Immature natural killer cell (primary cell): ENCODE data around the gene E4F1. TPM values are rescaled to one million over a fixed set of nuclear protein-coding genes. Genes with fewer than 3 reads are reported as not detected.
A peak's percentile ranks its signal among the peaks of the same experiment; 100 is the strongest.
"Not testable (repeated sequence)": the region's sequence is repeated elsewhere in the genome, so short reads cannot be mapped to it uniquely, and the experiment has no call there.

Experiments used
- DNase-seq, 3 donors: peaks; one replicate each; pipeline ENCODE4 v3.0.0; 2022; ENCODE audit warnings: mixed read lengths in 1 of 3
- H3K27ac Mint-ChIP-seq, 6 donors: one replicate each; pipeline ENCODE4 v1.8.0; 2020; ENCODE audit warnings: mixed read lengths in 6 of 6, mild to moderate bottlenecking in 5 of 6, inconsistent platforms in 4 of 6, moderate library complexity in 3 of 6
- H3K27me3 Mint-ChIP-seq, 3 donors: one replicate each; pipeline ENCODE4 v1.8.0; 2020 to 2021; ENCODE audit warnings: low read depth in 3 of 3, mild to moderate bottlenecking in 3 of 3, mixed read lengths in 3 of 3, moderate library complexity in 3 of 3, inconsistent platforms in 1 of 3
- H3K36me3 Mint-ChIP-seq, 3 donors: one replicate each; pipeline ENCODE4 v1.8.0; 2020; ENCODE audit warnings: mixed read lengths in 3 of 3, inconsistent platforms in 2 of 3, mild to moderate bottlenecking in 2 of 3
- H3K4me1 Mint-ChIP-seq, 2 donors: one replicate each; pipeline ENCODE4 v1.8.0; 2020; ENCODE audit warnings: inconsistent platforms in 2 of 2, mild to moderate bottlenecking in 2 of 2, mixed read lengths in 2 of 2, moderate library complexity in 1 of 2
- H3K4me3 Mint-ChIP-seq, 5 donors: one replicate each; pipeline ENCODE4 v1.8.0; 2020; ENCODE audit warnings: mild to moderate bottlenecking in 5 of 5, mixed read lengths in 5 of 5, inconsistent platforms in 3 of 5, moderate library complexity in 3 of 5
- H3K9me3 Mint-ChIP-seq, 6 donors: one replicate each; pipeline ENCODE4 v1.8.0; 2020; ENCODE audit warnings: mild to moderate bottlenecking in 6 of 6, mixed read lengths in 6 of 6, inconsistent platforms in 4 of 6, moderate library complexity in 3 of 6
- polyA plus RNA-seq, 3 donors: library from polyadenylated mRNA; unstranded; fragments of 300-500 nt; fragmentation: Illumina TruSeq; gene quantifications; one replicate each; pipeline ENCODE4 v1.2.3, GENCODE V29; 2021

Gene E4F1
- polyA plus RNA-seq, 3 donors from 2014 or later, result 8.4 to 18.6 (median 10.3) TPM

- DNase-seq, result no peak
- Mint-ChIP-seq H3K27me3 (peaks cover 4 to 18% (median 10%) of the 10 kb centered on the region in 3 donors), H3K4me3 (peak overlapping the region in 3 of 5 donors; percentile 2 to 21 (median 21)), H3K4me1 (peaks cover 0 to 5% of the 10 kb centered on the region in 2 donors), H3K27ac (no peak overlapping the region), H3K9me3 (no peaks in the 10 kb centered on the region), H3K36me3 (peaks cover 0 to 4% (median 0%) of the 10 kb centered on the region in 3 donors)
These were observed 27.8 kb upstream of the E4F1 start for GRCh38 chr16:2195322-2196161.

GRCh38 chr16:2196162-2196980, 27.0 kb upstream of the E4F1 start, which contains the start of gene CASKIN1:
Gene CASKIN1, minus strand, starts transcription at chr16:2196605. Its CDS starts 173 bp downstream, at chr16:2196432.
- Mint-ChIP-seq H3K4me3 (peak within 1 kb of the TSS; percentile 15 to 62 (median 49)), H3K36me3 (peaks cover 0 to 5% (median 0%) of the 10 kb centered on the region in 3 donors), H3K27me3 (peaks cover 4 to 18% (median 10%) of the 10 kb centered on the region in 3 donors), H3K4me1 (peaks cover 0 to 5% of the 10 kb centered on the region in 2 donors), H3K9me3 (no peaks in the 10 kb centered on the region), H3K27ac (no peak within 1 kb of the TSS)
- DNase-seq, result no peak

GRCh38 chr16:2196981-2197511, 26.3 kb upstream of the E4F1 start:
- H3K4me3 Mint-ChIP-seq, result peak overlapping the region; percentile 15 to 62 (median 49)
- no peak for DNase-seq
- H3K36me3 Mint-ChIP-seq, result peaks cover 0 to 7% (median 0%) of the 10 kb centered on the region in 3 donors
- H3K27me3 Mint-ChIP-seq, result peaks cover 7 to 21% (median 10%) of the 10 kb centered on the region in 3 donors
- peaks cover 0 to 5% of the 10 kb centered on the region in 2 donors for H3K4me1 Mint-ChIP-seq
- no peaks in the 10 kb centered on the region for H3K9me3 Mint-ChIP-seq
- H3K27ac Mint-ChIP-seq, result no peak overlapping the region

DNA sequence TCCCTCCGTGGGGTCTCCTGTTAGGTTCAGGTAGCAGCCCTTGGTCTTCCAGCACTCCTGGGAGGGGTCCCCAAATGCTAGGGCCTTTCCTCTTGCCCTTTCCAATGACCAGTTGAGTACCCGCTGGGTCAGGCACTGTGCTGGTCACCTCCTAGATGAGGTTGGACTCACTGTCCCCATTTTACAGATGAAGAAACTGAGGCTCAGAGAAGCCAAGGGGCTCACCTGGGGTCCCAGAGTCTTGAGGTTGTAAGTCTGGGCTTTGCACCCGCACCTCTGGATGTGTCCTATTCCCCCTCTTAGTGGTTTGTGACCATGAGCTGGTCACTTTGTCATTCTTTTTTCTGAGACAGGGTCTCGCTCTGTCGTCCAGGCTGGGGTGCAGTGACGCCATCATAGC, 25.6 kb upstream of the E4F1 start:
- no peaks in the 10 kb centered on the region for H3K9me3 Mint-ChIP-seq
- no peak for DNase-seq
- H3K36me3 Mint-ChIP-seq, result peaks cover 0 to 8% (median 0%) of the 10 kb centered on the region in 3 donors
- H3K4me1 Mint-ChIP-seq, result peaks cover 0 to 5% of the 10 kb centered on the region in 2 donors
- peak overlapping the region; percentile 49 to 58 (median 50) for H3K4me3 Mint-ChIP-seq
- no peak overlapping the region for H3K27ac Mint-ChIP-seq
- H3K27me3 Mint-ChIP-seq, result peaks cover 7 to 22% (median 8%) of the 10 kb centered on the region in 3 donors

GRCh38 chr16:2198283-2198682, 25.1 kb upstream of the E4F1 start:
- no peak for DNase-seq

DNA sequence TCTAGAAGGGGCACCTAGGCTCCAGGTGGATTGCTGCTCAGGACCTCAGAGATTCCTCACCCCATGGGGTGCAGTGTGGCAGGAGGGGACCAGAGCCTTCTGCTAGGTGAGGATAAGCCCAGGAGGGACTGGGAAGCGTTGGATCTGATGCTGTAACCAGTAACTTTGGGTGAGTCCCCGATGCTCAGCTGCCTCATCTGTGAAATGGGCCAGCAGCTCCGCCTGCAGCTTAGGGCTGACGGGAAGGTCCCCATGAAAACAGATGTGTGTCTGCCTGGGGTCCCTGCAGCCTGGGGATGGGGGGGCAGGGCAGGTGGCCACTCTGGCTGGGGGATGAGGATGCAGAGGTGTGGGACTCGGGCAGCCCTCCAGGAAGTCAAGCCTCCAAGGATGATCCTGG, 24.3 kb upstream of the E4F1 start:
- no peak overlapping the region for H3K4me3 Mint-ChIP-seq
- H3K27ac Mint-ChIP-seq, result no peak overlapping the region
- H3K36me3 Mint-ChIP-seq, result peaks cover 0 to 8% (median 0%) of the 10 kb centered on the region in 3 donors
- no peaks in the 10 kb centered on the region for H3K9me3 Mint-ChIP-seq
- H3K27me3 Mint-ChIP-seq, result peaks cover 5 to 25% (median 9%) of the 10 kb centered on the region in 3 donors
- H3K4me1 Mint-ChIP-seq, result peaks cover 0 to 8% of the 10 kb centered on the region in 2 donors
- no peak for DNase-seq

More at GRCh38 chr16:2198283-2198682, 25.1 kb upstream of the E4F1 start:
- H3K4me3 Mint-ChIP-seq, result peak overlapping the region in 3 of 5 donors; percentile 49 to 53 (median 50)
- peaks cover 0 to 8% (median 0%) of the 10 kb centered on the region in 3 donors for H3K36me3 Mint-ChIP-seq
- H3K4me1 Mint-ChIP-seq, result peaks cover 0 to 5% of the 10 kb centered on the region in 2 donors
- H3K9me3 Mint-ChIP-seq, result no peaks in the 10 kb centered on the region
- H3K27ac Mint-ChIP-seq, result no peak overlapping the region
- peaks cover 7 to 22% (median 8%) of the 10 kb centered on the region in 3 donors for H3K27me3 Mint-ChIP-seq

- peaks cover 5 to 12% of the 10 kb centered on the region in 2 donors for H3K4me1 Mint-ChIP-seq
- H3K4me3 Mint-ChIP-seq, result no peak overlapping the region
- no peak overlapping the region for H3K27ac Mint-ChIP-seq
- H3K36me3 Mint-ChIP-seq, result peaks cover 0 to 8% (median 0%) of the 10 kb centered on the region in 3 donors
- DNase-seq, result no peak
- peaks cover 5 to 25% (median 12%) of the 10 kb centered on the region in 3 donors for H3K27me3 Mint-ChIP-seq
- no peaks in the 10 kb centered on the region for H3K9me3 Mint-ChIP-seq
These were observed 23.7 kb upstream of the E4F1 start for GRCh38 chr16:2199621-2200139.

DNA sequence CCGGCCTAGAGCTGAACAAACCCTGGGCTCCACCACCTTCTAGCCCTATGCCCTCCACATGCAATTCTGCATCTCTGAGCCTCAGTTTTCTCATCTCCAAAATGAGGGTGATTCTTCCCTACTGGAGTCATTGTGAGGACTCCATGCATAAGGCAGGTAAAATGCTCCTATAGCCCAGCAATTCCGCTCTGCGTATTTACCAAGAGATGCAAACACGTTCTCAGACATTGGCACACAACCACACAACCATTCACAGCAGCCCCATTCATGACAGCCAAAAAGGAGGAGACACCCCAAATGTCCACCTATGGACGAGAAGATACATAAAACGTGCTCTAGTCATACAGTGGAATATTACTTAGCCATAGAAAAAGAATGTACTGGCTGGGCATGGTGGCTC, 23.1 kb upstream of the E4F1 start:
- Mint-ChIP-seq H3K36me3 (peaks cover 0 to 8% (median 0%) of the 10 kb centered on the region in 3 donors), H3K27me3 (peaks cover 7 to 23% (median 12%) of the 10 kb centered on the region in 3 donors), H3K4me3 (no peak overlapping the region), H3K4me1 (peaks cover 7 to 13% of the 10 kb centered on the region in 2 donors), H3K9me3 (no peaks in the 10 kb centered on the region), H3K27ac (peak overlapping the region in 1 of 6 donors; percentile 53)
- DNase-seq, result no peak

- Mint-ChIP-seq H3K4me3 (peak overlapping the region; percentile 37 to 79 (median 60)), H3K4me1 (peaks cover 19 to 23% of the 10 kb centered on the region in 2 donors), H3K27me3 (peaks cover 9 to 16% (median 15%) of the 10 kb centered on the region in 3 donors), H3K27ac (peak overlapping the region in 2 of 6 donors; percentile 30 to 45)
- not testable (repeated sequence) for DNase-seq, H3K9me3 Mint-ChIP-seq, H3K36me3 Mint-ChIP-seq
These were observed 20.2 kb upstream of the E4F1 start for GRCh38 chr16:2203119-2203688.

DNA sequence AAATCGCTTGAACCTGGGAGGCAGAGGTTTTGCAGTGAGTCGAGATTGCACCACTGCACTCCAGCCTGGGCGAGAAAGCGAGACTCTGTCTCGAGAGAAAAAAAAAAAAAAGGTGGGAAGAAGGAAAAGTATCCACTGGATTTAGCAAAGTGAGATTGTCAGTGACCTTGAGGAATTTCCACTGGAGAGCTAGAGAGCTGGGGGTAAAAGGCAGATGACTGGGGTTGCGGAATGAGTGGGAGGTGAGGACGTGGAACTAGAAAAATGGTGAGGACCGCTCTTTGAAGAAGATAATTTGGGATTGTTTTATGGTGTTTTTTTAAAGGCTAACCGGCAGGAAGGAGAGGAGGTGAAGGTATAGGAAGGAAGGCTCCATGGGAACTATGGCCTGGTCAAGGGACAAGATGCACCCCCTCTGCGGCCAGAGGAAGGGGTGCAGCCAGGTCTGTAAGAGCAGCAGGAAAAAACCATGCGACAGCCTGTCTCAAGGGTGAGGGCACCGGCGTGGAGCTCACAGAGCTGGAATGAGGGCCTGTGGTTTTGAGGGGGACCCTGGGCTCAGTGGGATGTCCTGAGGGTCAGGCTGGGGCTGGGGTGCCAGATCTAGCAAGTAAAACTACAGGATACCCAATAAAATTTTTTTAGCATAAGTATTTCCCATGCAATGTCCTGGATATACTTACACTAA, 18.8 kb upstream of the E4F1 start:
- H3K4me1 Mint-ChIP-seq, result peaks cover 19 to 21% of the 10 kb centered on the region in 2 donors

GRCh38 chr16:2205104-2205966, 18.1 kb upstream of the E4F1 start, which contains the start of gene MLST8:
Gene MLST8, plus strand, starts transcription at chr16:2205454. Its CDS starts 632 bp downstream, at chr16:2206086.
- peaks cover 7 to 11% (median 11%) of the 10 kb centered on the region in 3 donors for H3K27me3 Mint-ChIP-seq
- peak within 1 kb of the TSS; percentile 44 to 89 (median 81) for H3K27ac Mint-ChIP-seq
- peaks cover 0 to 6% (median 6%) of the 10 kb centered on the region in 3 donors for H3K36me3 Mint-ChIP-seq
- H3K4me3 Mint-ChIP-seq, result peak within 1 kb of the TSS; percentile 79 to 86 (median 79)
- DNase-seq, result peak; percentile 96 to 98 (median 98)
- no peaks in the 10 kb centered on the region for H3K9me3 Mint-ChIP-seq
- H3K4me1 Mint-ChIP-seq, result peaks cover 19 to 21% of the 10 kb centered on the region in 2 donors

More for the DNA sequence above, 18.8 kb upstream of the E4F1 start:
- Mint-ChIP-seq H3K36me3 (peaks cover 0 to 8% (median 6%) of the 10 kb centered on the region in 3 donors), H3K27me3 (peaks cover 7 to 11% (median 11%) of the 10 kb centered on the region in 3 donors), H3K4me3 (peak overlapping the region; percentile 66 to 80 (median 79)), H3K9me3 (no peaks in the 10 kb centered on the region), H3K27ac (peak overlapping the region; percentile 36 to 80 (median 78))
- peak in 1 of 3 donors; percentile 18 for DNase-seq
